ENCODE data around the gene METRN.

The METRN gene

DNA sequence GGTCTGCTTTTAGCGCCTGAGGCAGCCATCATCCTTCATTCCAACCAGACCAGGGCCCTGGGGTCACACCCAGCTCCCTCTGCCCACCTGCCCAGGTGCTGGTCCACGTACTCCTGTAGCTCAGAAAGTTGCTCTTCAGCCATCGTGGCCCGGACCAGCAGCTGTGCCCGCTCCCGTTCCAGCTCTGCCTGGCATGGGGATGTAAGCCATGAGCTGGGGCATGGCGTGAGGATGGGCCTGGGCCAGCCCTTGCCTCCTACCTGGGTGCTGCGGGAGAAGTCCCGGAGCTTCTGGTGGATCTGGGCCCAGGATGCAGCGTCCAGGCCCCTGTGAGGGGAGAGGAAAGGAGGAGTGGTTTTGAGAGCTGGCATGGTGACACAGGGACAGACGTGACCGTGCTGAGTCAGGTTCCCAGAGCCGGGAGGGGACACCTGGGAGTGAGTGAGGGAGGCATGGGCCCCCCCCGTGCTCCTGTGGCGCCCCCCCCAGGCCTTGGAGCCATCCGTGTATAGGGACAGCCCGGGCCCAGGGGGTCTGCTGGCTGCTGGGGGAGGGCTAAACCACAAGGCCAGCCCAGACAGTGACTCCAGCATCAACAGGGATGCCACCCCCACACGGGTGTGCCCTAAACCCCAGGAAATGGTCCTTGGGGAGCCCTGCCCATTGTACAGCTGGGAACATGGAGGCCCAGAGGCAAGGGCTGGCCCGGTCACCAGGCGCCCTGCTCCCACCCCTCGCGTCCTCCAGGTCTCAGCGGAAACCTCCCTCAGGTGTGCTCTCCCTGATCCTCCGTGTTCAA lies 8.1 kb downstream of the METRN start:
- DNase-seq (ENCODE audit: low read depth) = no peak
- no peak for TF ChIP-seq CTCF (IDR thresholded peaks at IDR 0.05; ENCODE audit: low read depth, low read length, missing control alignments)

DNA sequence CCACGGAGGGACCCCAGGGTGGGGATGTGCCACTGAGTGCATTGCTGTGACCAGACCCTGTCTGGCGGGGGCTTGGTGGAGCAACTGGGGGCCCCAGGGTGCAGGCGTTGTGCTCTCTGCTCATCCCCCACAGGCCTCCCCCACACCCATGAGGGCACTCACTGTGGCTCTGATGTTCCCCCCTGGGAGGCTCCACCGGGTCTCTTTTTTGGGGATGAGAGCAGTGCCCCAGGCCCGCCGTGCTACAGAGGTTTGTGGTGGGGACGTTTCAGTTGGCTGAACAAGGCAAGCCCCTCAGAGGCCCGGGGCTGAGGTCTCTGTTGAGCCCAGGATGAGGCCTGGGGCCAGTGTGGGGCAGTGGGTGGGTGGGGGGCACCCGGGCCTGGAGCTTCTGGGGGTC lies 8.8 kb downstream of the METRN start:
- in situ Hi-C loops (cut with HindIII; ENCODE audit: low sequenced_read_pairs) = no loop called here
- no peak for DNase-seq (ENCODE audit: low read depth)
- no peak overlapping the region for H3K4me3 ChIP-seq (ENCODE audit: low read depth, low read length)
- TF ChIP-seq CTCF (IDR thresholded peaks at IDR 0.05; ENCODE audit: low read depth, low read length, missing control alignments) = no peak

More for the DNA sequence above, 8.1 kb downstream of the METRN start:
- no peak overlapping the region for H3K4me3 ChIP-seq (ENCODE audit: low read depth, low read length)
- in situ Hi-C loops (cut with HindIII; ENCODE audit: low sequenced_read_pairs) = no loop called here

GRCh38 chr16:724188-725040 lies 9.5 kb downstream of the METRN start:
- TF ChIP-seq CTCF (IDR thresholded peaks at IDR 0.05; ENCODE audit: low read depth, low read length, missing control alignments) = no peak
- no peak for DNase-seq (ENCODE audit: low read depth)
- in situ Hi-C loops (cut with HindIII; ENCODE audit: low sequenced_read_pairs) = no loop called here
- H3K4me3 ChIP-seq (ENCODE audit: low read depth, low read length) = no peak overlapping the region

- no peak overlapping the region for H3K4me3 ChIP-seq (ENCODE audit: low read depth, low read length)
- in situ Hi-C loops (cut with HindIII; ENCODE audit: low sequenced_read_pairs) = no loop called here
- DNase-seq (ENCODE audit: low read depth) = no peak
- no peak for TF ChIP-seq CTCF (IDR thresholded peaks at IDR 0.05; ENCODE audit: low read depth, low read length, missing control alignments)
Observed at GRCh38 chr16:725041-725376, 10.1 kb downstream of the METRN start.

DNA sequence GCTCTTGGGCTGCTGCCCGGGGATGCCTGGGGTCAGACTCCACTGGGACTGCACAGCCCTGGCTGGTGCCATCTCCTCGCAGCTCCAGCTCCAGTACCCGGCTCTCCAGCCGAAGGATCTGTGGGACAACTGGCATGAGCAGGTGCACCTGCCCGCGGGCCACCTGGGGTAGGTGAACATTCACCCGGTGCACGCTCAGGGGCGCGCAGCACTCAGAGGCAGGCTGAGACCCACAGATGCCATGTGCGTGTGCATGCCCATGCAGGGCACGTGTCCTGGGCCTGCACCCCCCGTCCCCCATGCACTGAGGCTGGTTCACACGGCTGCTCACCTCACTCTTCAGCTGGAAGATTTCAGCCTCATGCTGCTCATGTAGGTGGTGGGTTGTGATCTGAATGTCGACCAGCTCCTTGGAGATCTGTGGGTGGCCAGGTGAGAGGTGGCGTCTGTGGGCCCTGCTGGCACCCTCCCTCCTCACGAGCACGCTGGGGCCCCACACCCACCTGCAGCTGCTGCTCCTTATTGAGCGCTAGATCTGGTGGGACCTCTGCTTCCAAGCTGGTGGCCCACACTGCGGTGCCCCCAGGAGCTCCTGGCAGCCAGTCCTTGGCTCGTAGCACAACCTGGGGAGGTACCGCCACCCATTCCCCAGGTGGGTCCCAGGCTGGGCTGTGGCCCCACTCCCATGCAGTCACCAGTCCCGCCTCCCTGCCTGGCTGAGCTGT lies 10.7 kb downstream of the METRN start:
- in situ Hi-C loops (cut with HindIII; ENCODE audit: low sequenced_read_pairs) = no loop called here
- TF ChIP-seq CTCF (IDR thresholded peaks at IDR 0.05; ENCODE audit: low read depth, low read length, missing control alignments) = no peak
- no peak overlapping the region for H3K4me3 ChIP-seq (ENCODE audit: low read depth, low read length)
- DNase-seq (ENCODE audit: low read depth) = no peak

DNA sequence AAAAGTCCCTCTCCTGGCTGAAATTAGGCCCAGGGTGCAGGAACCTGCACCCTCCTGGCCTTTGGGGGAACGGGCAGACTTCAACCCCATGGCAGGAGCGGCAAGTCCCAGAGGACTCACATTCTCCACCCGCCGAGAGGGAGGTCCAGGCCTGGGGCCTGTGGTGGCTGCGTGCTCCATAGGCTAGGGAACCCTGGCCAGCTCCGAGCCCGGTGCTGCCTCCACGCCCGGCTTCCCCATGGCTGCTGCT lies 11.2 kb downstream of the METRN start:
- no peak for TF ChIP-seq CTCF (IDR thresholded peaks at IDR 0.05; ENCODE audit: low read depth, low read length, missing control alignments)
- no peak for DNase-seq (ENCODE audit: low read depth)
- no peak overlapping the region for H3K4me3 ChIP-seq (ENCODE audit: low read depth, low read length)
- in situ Hi-C loops (cut with HindIII; ENCODE audit: low sequenced_read_pairs) = no loop called here
